Stimulated activated naive CD8-positive, alpha-beta T cell treated with anti-CD3 and anti-CD28 coated beads, Interleukin-15, Interleukin-2, amounts not matched to agents 100 U/mL and 50 U/mL, for 24 hours (primary cell): ENCODE measurements around the gene SLC38A10.
A peak's percentile ranks its signal among the peaks of the same experiment; 100 is the strongest.
"Not testable (repeated sequence)": the region's sequence is repeated elsewhere in the genome, so short reads cannot be mapped to it uniquely, and the experiment has no call there.

Source experiments
- ATAC-seq: fragments of 150-1000 bp; cut with Tn5 transposase; one replicate; pipeline ENCODE4 v1.10.0; 2021
- DNase-seq: peaks from one replicate; pipeline ENCODE4 v3.0.0; 2021

The SLC38A10 gene

GRCh38 chr17:81312624-81313325, 17.7 kb upstream of the SLC38A10 start:
- ATAC-seq: no peak
- no peak for DNase-seq

DNA sequence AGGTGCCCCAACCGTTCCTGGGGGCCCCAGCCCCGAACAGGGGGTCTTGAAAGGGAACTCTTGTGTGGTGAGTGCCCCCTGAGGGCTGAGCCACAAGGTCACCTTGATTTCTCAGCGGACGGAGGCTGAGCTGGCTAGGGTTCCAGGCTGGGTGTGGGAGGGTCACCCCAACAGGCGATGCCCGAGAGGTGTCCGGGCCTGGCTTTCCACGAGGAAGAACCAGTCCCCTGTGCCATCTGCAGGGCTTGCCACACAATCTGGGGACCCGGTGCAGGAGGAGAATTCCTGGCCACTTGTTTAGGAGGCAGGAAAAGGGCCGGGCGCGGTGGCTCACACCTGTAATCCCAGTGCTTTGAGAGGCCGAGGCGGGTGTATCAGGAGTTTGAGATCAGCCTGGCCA, 16.8 kb upstream of the SLC38A10 start:
- ATAC-seq (no peak), DNase-seq (no peak)

DNA sequence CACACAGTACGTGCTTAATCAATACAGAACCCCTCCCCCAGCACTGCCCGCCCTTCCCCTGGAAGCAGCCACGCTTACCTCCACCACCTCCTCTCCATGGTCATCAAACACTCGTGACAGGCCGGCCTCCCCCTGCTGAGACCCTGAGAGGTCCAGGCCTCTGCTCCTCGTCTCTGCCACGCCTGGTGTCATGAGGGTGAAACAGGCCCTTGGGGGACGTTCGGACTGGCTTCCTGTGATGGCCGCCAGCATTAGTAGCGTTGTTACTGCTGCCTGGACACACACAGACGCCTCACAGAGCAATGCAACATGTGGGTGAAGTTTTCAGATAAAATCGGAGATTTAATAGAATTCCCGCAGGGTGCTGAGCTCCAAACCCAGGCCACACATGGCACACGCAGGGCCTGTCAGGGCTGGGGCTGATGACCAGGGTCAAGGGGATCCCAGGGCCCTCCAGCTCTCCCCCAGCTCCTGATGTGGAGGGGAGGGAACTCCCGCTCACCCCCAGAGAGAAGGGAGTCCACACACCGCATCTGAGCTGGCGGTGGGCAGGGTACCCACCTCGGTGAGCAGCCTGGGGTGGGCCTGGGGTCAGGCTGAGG, 15.9 kb upstream of the SLC38A10 start:
- no peak for DNase-seq
- ATAC-seq: no peak

- no peak for ATAC-seq
- DNase-seq: no peak
These were observed 15.0 kb upstream of the SLC38A10 start for GRCh38 chr17:81309859-81310839.

DNA sequence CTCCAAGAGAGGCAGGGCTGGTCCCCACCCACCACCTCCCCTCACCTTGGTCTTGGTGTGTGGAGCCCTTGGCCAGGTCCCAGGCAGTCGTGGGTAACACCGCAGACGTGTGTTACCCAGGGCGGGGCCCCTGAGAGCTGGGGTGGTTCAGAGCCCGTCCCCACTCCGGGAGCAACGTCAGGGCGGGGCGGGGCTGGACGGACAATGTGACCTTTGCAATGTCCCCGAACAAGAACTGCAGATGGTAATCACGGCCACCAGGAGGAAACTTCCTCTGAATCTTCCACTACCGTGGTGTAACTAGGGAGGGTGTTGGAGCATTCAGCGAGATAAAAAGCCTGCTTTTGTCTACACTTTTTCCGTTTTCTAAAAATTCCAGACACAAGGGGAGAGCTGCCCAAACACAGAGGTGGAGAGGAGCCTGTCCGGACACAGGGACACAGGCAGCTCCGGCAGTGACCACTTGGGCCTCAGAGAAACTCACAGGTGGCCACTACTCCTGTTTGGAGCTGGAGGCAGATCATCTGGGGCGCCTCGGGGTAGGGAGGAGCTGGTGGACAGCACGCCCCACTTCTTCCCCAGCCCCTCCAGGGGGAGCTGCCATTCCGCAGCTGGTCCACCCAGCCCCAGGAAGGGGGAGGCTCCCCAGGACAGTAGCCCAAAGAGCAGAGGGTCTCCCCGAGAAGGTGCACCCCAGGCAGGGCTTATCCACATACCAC, 14.2 kb upstream of the SLC38A10 start:
- ATAC-seq: peak; percentile 70
- peak; percentile 72 for DNase-seq

DNA sequence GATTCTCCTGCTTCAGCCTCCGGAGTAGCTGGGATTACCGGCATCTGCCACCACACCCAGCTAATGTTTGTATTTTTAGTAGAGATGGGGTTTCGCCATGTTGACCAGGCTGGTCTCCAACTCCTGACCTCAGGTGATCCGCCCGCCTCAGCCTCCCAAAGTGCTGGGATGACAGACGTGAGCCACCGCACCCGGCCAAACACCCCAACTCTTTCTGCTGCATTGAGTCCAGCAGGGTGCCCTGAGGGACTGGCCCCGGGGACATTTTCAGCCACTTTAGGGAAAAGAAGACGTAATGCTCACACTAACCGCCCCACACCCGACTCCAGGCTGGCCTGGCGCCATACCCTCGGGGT, 13.7 kb upstream of the SLC38A10 start:
- ATAC-seq, DNase-seq: not testable (repeated sequence)

- no peak for ATAC-seq
- DNase-seq: no peak
These were observed 12.8 kb upstream of the SLC38A10 start for GRCh38 chr17:81307636-81308560.

DNA sequence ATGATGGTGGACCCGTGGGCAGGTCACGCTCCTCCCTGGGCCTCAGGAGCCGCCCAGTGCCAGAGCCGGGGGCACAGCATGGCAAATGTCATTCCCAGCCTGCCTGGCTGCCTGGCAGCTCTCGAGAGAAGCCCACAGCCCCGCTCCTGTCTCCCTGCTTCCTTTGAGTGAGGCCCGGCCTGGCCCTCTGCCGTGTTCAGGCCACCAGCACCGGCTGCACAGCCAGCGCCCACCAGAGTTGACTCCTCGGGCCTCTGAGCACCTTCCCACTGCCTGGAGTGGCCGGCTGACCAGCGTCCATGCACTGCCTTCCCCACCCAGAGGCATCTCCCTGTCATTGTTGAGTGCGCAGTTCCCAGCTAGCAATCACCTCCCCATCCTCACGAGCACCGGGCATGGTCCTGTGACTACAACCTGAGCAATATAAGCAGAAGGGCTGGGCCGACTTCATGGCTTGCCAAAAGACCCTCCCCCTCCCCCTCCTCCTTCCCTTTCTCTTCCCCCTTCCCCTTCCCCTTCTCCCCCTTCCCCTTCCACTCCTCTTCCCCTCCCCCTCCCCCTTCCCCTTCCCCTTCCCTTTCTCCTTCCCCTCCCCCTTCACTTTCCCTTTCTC, 11.9 kb upstream of the SLC38A10 start:
- ATAC-seq (no peak), DNase-seq (no peak)

DNA sequence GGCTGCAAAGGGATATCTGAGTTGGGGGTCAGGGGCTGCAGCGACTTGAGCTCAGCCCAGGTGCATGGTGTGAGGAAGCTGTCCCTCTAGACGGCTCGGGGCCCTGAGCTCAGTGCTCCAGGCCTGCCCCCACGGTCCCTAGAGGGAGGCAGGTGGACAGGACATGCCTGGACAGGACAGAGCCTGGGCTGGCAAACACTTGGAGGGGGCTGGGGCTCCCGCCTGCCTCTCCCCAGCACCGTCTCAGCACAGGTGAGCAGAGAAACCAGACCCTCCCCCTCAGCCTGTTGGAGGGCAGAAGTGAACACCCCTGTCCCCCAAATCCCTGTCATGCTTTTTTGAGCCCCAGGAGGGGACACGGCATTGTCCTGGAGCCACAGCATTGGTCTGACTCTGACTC, 11.4 kb upstream of the SLC38A10 start:
- no peak for ATAC-seq

GRCh38 chr17:81305051-81305630, 10.0 kb upstream of the SLC38A10 start:
- DNase-seq (no peak), ATAC-seq (no peak)

More for the DNA sequence above, 11.4 kb upstream of the SLC38A10 start:
- no peak for DNase-seq

DNA sequence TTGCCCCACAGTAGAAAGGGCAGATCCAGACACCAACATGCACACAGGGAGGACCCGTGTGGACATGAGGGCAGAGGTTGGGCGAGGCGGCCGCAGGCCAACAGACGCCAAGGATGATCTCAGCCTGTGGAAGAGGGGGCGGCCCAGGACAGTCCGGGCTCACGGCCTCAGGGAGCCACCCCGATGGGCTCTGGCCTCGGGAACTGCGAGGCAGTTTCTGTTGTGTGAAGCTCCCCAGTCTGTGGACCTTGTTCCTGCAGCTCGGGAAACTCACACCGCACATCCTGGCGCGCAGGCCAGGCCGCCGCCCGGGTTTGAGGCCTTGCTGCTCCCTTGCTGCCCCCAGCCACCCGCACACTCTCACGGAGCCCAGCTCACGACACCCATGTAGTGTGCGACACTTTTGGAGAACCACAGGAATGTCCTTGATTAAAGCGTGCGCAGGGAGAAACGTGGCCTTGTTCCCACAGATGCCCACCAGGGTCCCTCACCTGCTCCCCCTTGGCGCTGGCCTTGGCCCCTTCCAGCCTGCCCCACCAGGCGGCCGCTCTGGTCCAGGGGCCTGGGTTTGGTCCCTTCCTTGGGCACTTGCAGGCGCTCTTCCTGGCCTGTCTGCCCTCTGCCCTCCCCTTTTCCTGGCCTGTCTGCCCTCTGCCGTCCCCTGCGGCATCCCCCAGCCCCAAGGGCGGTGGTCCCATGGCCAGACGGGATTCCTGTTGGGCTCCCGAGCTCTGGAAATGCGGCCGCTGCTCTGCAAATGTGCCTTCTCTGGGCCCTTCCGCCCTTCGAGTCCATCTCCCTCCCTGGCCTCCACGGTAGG, 9.3 kb upstream of the SLC38A10 start:
- DNase-seq (no peak), ATAC-seq (no peak)

- DNase-seq (no peak), ATAC-seq (no peak)
These were observed 8.3 kb upstream of the SLC38A10 start for GRCh38 chr17:81303385-81303784.

DNA sequence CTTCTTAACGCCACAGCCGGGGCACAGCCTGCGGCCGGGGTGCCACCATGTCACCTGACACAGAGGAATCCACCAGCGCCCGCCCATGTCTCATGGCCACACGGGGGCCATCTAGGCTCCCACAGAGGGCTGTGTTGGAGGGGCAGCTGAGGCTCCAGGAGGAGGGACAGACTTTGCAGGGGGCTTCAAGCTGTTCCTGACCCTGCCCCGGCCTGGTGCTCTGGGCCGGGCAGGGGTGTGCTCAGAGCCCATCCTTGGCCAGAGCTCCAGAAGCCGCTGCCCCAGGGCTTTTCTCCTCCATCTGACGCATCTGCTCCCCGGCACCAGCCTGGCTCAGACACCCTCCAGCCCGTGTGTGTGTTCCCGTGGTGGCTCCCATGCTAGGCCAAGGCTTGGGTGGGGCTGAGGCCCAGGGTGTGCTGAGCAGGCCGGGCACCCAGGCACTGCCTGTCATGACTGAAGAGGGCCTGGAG, 7.8 kb upstream of the SLC38A10 start:
- ATAC-seq: no peak
- DNase-seq: no peak

GRCh38 chr17:81302324-81302723, 7.2 kb upstream of the SLC38A10 start:
- no peak for DNase-seq
- no peak for ATAC-seq

DNA sequence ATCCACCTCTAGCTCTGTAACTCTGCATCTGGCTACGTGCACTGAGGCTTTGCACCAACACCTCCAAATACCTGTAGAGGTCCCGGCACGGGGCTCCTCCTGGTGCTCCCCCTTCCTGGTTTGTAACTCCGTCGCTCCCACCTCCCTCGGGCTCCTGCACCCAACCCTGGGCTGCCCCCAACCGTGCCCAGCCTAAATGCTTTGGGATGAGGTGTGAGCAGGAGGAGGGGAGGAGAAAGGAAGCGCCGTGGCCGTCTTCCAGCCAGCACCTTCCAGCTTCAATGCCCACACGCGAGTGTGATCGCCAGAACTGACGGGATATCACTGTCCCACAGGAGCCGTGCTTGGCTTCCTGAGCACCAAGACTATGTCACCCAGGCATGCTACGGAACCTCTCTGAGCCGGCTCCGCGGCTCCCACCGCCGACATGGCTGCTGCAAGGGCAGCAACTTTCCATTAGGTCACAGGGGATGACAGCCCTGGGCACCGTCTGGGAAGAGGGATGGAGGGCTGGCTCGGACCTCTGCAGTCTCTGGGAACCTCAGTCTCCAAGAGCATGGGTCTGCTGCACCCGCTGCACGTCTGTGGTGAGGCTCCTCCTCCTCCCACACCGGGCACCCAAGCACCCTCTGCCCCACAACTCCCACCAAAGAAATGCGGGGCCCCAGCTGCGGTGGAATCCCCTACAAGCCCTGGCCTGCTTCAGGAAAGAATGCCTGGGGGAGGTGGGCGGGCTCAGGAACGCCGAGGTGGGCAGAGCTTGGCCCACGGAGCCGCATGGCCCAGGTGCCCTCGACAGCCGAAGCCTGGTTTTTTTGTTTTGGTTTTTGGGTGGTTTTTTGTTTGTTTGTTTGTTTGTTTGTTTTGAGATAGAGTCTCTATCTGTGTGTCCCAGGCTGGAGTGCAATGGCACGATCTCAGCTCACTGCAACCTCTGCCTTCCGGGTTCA, 6.4 kb upstream of the SLC38A10 start:
- ATAC-seq (no peak), DNase-seq (no peak)

GRCh38 chr17:81300586-81301155, 5.6 kb upstream of the SLC38A10 start:
- DNase-seq (no peak), ATAC-seq (no peak)

DNA sequence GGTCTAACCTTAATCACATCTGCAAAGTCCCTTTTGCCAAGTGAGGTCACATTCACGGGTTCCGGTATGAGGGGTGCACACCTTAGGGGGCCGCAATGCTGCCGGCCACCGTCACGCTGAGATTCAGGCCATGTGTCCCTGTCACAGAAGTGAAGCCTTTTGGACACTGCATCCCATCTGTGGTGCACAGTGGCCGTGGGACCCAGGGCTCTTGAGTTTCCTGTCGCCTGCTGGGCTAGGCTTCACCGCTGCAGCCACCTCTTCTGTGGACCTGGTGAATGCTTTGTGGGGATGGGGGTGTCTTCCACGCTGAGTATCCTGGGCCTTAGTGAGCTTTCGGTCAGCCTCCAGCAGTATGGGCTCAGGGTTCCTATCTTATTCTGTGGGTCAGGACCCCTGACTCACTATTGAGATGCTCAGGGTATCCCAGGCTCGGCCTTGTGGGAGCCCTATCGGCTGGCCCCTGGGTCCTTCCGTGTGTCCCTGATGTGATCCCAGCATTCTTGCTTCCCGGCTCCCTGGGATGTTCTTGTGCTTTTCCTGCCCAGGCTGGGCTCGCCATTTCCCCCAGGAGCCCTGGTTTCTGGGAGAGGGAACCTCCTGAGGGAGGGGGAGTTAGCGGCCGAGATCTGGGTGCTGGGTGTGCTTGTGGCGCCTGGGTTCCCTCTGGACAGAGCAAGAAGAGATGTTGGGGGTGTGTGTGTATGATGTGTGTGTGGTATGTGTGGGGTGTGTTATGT, 4.9 kb upstream of the SLC38A10 start:
- ATAC-seq: no peak

More for the DNA sequence above, 4.9 kb upstream of the SLC38A10 start:
- no peak for DNase-seq
